HepG2 (cell line): Measurements from ENCODE around the gene KIFAP3. TPM values are rescaled to one million over a fixed set of nuclear protein-coding genes. Genes with fewer than 3 reads are reported as not detected.

Experiments
- ATAC-seq: fragments of 200-7000 bp; cut with Tn5 transposase; 3 replicates; pipeline ENCODE4 v1.9.1; 2020; ENCODE audit warnings: mild to moderate bottlenecking, moderate library complexity
- BruUV-seq: library from RNA; stranded (reverse); fragments of 400-500 nt; replicated peaks from 2 replicates; lab custom pipeline; 2021; lab: Mats Ljungman, UMichigan
- CTCF ChIA-PET: fragments of 300-600 bp; formaldehyde crosslinking; extraction: SDS; loops from one replicate; lab custom pipeline; 2021; ENCODE audit warnings: low total read pairs, inconsistent platforms, low intra/inter-chr PET ratio; lab: Yijun Ruan, JAX
- POLR2A ChIA-PET: fragments of 350-600 bp; sonication (Branson Sonifier 250); formaldehyde crosslinking; loops from one replicate; lab custom pipeline; 2020; ENCODE audit warnings: antibody characterized with exemption, inconsistent platforms; lab: Yijun Ruan, JAX
- DNase-seq: peaks from one replicate; pipeline ENCODE4 v3.0.0-alpha.2; 2015; ENCODE audit warnings: low spot score
- FAIRE-seq: peaks from 3 replicates; lab custom pipeline; 2011; peaks lifted over from hg19 to GRCh38; lab: Jason Lieb, UNC
- H2AFZ ChIP-seq: one replicate; pipeline ENCODE4 v1.6.1; 2011; ENCODE audit warnings: low read length, inconsistent platforms
- H3K27ac ChIP-seq: fragments of 300-600 bp; 3 replicates; pipeline ENCODE4 v1.8.0; 2011; ENCODE audit warnings: mixed run types, mild to moderate bottlenecking, mixed read lengths, low read length, inconsistent platforms; ENCODE audit not compliant: insufficient read depth; ENCODE audit errors: extremely low read length
- H3K27me3 ChIP-seq, 2 experiments: fragments of 200-600 bp in 1 of 2; 2 replicates in 1 of 2; 3 replicates in 1 of 2; pipeline versions ENCODE4 v1.6.0 to v1.8.0; 2011; ENCODE audit warnings: low read length in 2 of 2, mild to moderate bottlenecking in 2 of 2, moderate library complexity in 2 of 2, inconsistent platforms in 1 of 2; ENCODE audit not compliant: insufficient read depth in 2 of 2, control insufficient read depth in 1 of 2
- H3K36me3 ChIP-seq, 2 experiments: fragments of 200-600 bp in 1 of 2; replicated peaks in 1 of 2; 2 replicates in 1 of 2; 3 replicates in 1 of 2; pipeline versions ENCODE4 v1.5.1 to v1.8.0; 2011; ENCODE audit warnings: low read length in 2 of 2, inconsistent platforms in 1 of 2; ENCODE audit not compliant: insufficient read depth in 2 of 2, control insufficient read depth in 1 of 2
- H3K4me1 ChIP-seq: 2 replicates; pipeline ENCODE4 v1.5.1; 2012; ENCODE audit warnings: low read length, inconsistent platforms; ENCODE audit not compliant: insufficient read depth
- H3K4me2 ChIP-seq: 2 replicates; pipeline ENCODE4 v1.6.0; 2011; ENCODE audit warnings: low read depth, low read length, inconsistent platforms
- H3K4me3 ChIP-seq, 3 experiments: fragments of 200-600 bp in 1 of 3; sonication (generic), shearing (Covaris generic) in 1 of 3; replicated peaks in 1 of 3; 2 replicates each; pipeline ENCODE4 v1.5.1; 2011 to 2016; ENCODE audit warnings: low read length in 3 of 3, inconsistent platforms in 2 of 3, low read depth in 2 of 3, mild to moderate bottlenecking in 2 of 3, control low read depth in 1 of 3, mixed read lengths in 1 of 3; ENCODE audit not compliant: insufficient read depth in 1 of 3
- H3K79me2 ChIP-seq: one replicate; pipeline ENCODE4 v1.6.1; 2011; ENCODE audit warnings: low read length, inconsistent platforms; ENCODE audit not compliant: insufficient read depth
- H3K9ac ChIP-seq: 2 replicates; pipeline ENCODE4 v1.6.0; 2011; ENCODE audit warnings: mild to moderate bottlenecking, low read depth, low read length, inconsistent platforms; ENCODE audit not compliant: insufficient read depth
- H3K9me3 ChIP-seq: 2 replicates; pipeline ENCODE4 v1.5.1; 2012; ENCODE audit warnings: mild to moderate bottlenecking, low read length
- H4K20me1 ChIP-seq: 2 replicates; pipeline ENCODE4 v1.6.0; 2011; ENCODE audit warnings: inconsistent platforms, mild to moderate bottlenecking, low read length, moderate library complexity; ENCODE audit not compliant: insufficient read depth
- DPF2 ChIP-seq: sonication (generic); formaldehyde crosslinking; IDR thresholded peaks from 2 replicates; pipeline ENCODE4 v1.4.0; 2020; ENCODE audit warnings: mild to moderate bottlenecking, low read depth, missing genetic modification reagents, borderline replicate concordance
- FOXK2 ChIP-seq: fragments of 450-650 bp; IDR thresholded peaks from 2 replicates; pipeline ENCODE4 v1.6.1; 2016
- IKZF4 ChIP-seq: sonication (generic); formaldehyde crosslinking; IDR thresholded peaks from 2 replicates; pipeline ENCODE4 v1.5.1; 2020; ENCODE audit warnings: borderline replicate concordance, mild to moderate bottlenecking, low read depth, missing genetic modification reagents; ENCODE audit errors: not compliant biosample characterization
- MBNL3 ChIP-seq: fragments of 250-450 bp; sonication (Bioruptor Pico); conservative IDR thresholded peaks from 2 replicates; pipeline ENCODE4 v1.8.0; 2022; ENCODE audit warnings: mild to moderate bottlenecking, inconsistent platforms
- PHF5A ChIP-seq: IDR thresholded peaks from one replicate; pipeline ENCODE4 v1.6.1; 2018; ENCODE audit warnings: low read depth, missing genetic modification reagents; ENCODE audit not compliant: unreplicated experiment
- PTBP1 ChIP-seq: fragments of 200-400 bp; formaldehyde crosslinking; IDR thresholded peaks from 2 replicates; pipeline ENCODE4 v1.6.1; 2018; ENCODE audit warnings: low read length, low read depth; ENCODE audit not compliant: poor library complexity, severe bottlenecking
- RAD51 ChIP-seq: fragments of 450-650 bp; IDR thresholded peaks from 2 replicates; pipeline ENCODE4 v1.6.1; 2016; ENCODE audit warnings: borderline replicate concordance
- RFX1 ChIP-seq: fragments of 450-650 bp; IDR thresholded peaks from 2 replicates; pipeline ENCODE4 v1.6.1; 2017
- SP4 ChIP-seq: sonication (generic); formaldehyde crosslinking; IDR thresholded peaks from 2 replicates; pipeline ENCODE4 v1.8.1; 2023; ENCODE audit warnings: mild to moderate bottlenecking, missing genetic modification reagents
- U2AF1 ChIP-seq: fragments of 200-400 bp; formaldehyde crosslinking; optimal IDR thresholded peaks from 2 replicates; pipeline ENCODE3; 2017; ENCODE audit warnings: mild to moderate bottlenecking, low read depth, low read length
- ZBTB8A ChIP-seq: sonication (generic); formaldehyde crosslinking; IDR thresholded peaks from 2 replicates; pipeline ENCODE4 v1.4.0; 2020; ENCODE audit warnings: mild to moderate bottlenecking, low read depth, missing genetic modification reagents, borderline replicate concordance
- ZNF20 ChIP-seq: sonication (generic); formaldehyde crosslinking; IDR thresholded peaks from 2 replicates; pipeline ENCODE4 v1.4.0; 2020; ENCODE audit warnings: mild to moderate bottlenecking, moderate library complexity, missing genetic modification reagents
- ZNF333 ChIP-seq: sonication (generic); formaldehyde crosslinking; IDR thresholded peaks from 2 replicates; pipeline ENCODE4 v1.4.0; 2020; ENCODE audit warnings: mild to moderate bottlenecking, missing genetic modification reagents, borderline replicate concordance
- ZNF564 ChIP-seq: sonication (generic); formaldehyde crosslinking; IDR thresholded peaks from 2 replicates; pipeline ENCODE4 v1.8.1; 2023; ENCODE audit warnings: mild to moderate bottlenecking, missing genetic modification reagents
- ZNF567 ChIP-seq: sonication (generic); formaldehyde crosslinking; IDR thresholded peaks from 2 replicates; pipeline ENCODE4 v1.8.1; 2023; ENCODE audit warnings: mild to moderate bottlenecking, missing genetic modification reagents, borderline replicate concordance
- WGBS: methylation state at CpG from one replicate; pipeline ENCODE4 v1.1.6; 2017; ENCODE audit warnings: low lambda C conversion rate; 5-methylcytosine and 5-hydroxymethylcytosine counted together
- in situ Hi-C: cut with HindIII; loops from 2 replicates; pipeline ENCODE4 v1.10.0; 2017; ENCODE audit warnings: low pct_unique_long_range_greater_than_20kb; ENCODE audit not compliant: extremely low pct_ligation_motif_present
- intact Hi-C: fragments of 100-400 bp; cut with micrococcal nuclease; formaldehyde crosslinking; loops from one replicate; pipeline ENCODE4 v1.10.0; 2022; ENCODE audit not compliant: unreplicated experiment
- polyA plus RNA-seq, 8 experiments: library from polyadenylated mRNA; depleted of rRNA in 3 of 8; stranded (reverse) in 7 of 8; unstranded in 1 of 8; fragments of >200 nt; fragmentation: Illumina TruSeq in 4 of 8; extraction: Trizol in 4 of 8; gene quantifications; 2 replicates each; pipeline versions ENCODE4 v1.2.1 to v1.2.3, GENCODE V29; 2011 to 2016; ENCODE audit warnings: low read depth in 4 of 8, missing spikeins in 1 of 8, mixed read lengths in 1 of 8; ENCODE audit not compliant: insufficient read depth in 1 of 8
- total RNA-seq, 5 experiments: library from RNA; depleted of rRNA; stranded (reverse); fragments of >200 nt; fragmentation: Illumina TruSeq; extraction: Trizol; gene quantifications; 2 replicates each; pipeline ENCODE4 v1.2.3, GENCODE V29; 2016; ENCODE audit warnings: low read depth in 1 of 5
- TF ChIP-seq, protein P1 (sequence below): sonication (generic); formaldehyde crosslinking; IDR thresholded peaks from 2 replicates; pipeline ENCODE4 v1.4.0; 2020; ENCODE audit warnings: missing genetic modification reagents
- TF ChIP-seq, protein P2 (sequence below): IDR thresholded peaks from 2 replicates; pipeline ENCODE4 v1.6.1; 2016; ENCODE audit warnings: missing genetic modification reagents, missing compliant biosample characterization
- TF ChIP-seq, protein P3 (sequence below): sonication (generic); formaldehyde crosslinking; IDR thresholded peaks from 2 replicates; pipeline ENCODE4 v1.8.1; 2023; ENCODE audit warnings: mild to moderate bottlenecking, moderate library complexity, missing genetic modification reagents
- TF ChIP-seq, protein P4 (sequence below): sonication (generic); formaldehyde crosslinking; IDR thresholded peaks from 2 replicates; pipeline ENCODE4 v1.4.0; 2020; ENCODE audit warnings: missing genetic modification reagents
- TF ChIP-seq, protein P5 (sequence below): sonication (generic); formaldehyde crosslinking; conservative IDR thresholded peaks from 2 replicates; pipeline ENCODE4 v1.4.0; 2020; ENCODE audit warnings: missing genetic modification reagents

The KIFAP3 gene
- total and polyA plus RNA-seq, 2 of the 13 experiments (the other 11 are each of a cell fraction or from before 2014, with no cell fraction given) = 3.4 to 10.0 TPM

DNA sequence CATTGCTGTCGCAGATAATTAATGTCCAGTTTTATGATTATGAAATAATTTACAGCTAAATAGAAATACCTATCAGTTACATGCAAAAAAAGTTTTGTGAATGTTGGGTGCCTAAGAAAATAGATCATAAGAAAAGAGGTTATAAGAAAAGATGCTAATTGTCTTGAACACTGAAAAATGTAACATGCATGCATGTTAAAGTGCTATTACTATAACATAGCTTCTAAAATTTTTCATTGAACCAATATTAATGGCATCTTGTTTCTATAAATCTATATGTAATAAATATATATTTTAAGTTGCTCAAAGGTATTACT, 145.3 kb downstream of the KIFAP3 start:
- DNase-seq (no peak), ATAC-seq (no peak), FAIRE-seq (no peak)
- Histone ChIP-seq H3K36me3 (no peaks in the 10 kb centered on the region), H3K4me2 (no peak overlapping the region), H3K27ac (no peak overlapping the region), H2AFZ (no peak overlapping the region), H3K9ac (no peak overlapping the region), H4K20me1 (no peaks in the 10 kb centered on the region), H3K27me3 (no peaks in the 10 kb centered on the region), H3K9me3 (no peaks in the 10 kb centered on the region), H3K79me2 (no peaks in the 10 kb centered on the region), H3K4me3 (no peak overlapping the region), H3K4me1 (no peaks in the 10 kb centered on the region)
- WGBS = 3% methylated on average over 1 of the region's 1 CpG
- no peak for TF ChIP-seq ZNF564 (CRISPR knock-in tag)
- TF ChIP-seq, protein P1, sequence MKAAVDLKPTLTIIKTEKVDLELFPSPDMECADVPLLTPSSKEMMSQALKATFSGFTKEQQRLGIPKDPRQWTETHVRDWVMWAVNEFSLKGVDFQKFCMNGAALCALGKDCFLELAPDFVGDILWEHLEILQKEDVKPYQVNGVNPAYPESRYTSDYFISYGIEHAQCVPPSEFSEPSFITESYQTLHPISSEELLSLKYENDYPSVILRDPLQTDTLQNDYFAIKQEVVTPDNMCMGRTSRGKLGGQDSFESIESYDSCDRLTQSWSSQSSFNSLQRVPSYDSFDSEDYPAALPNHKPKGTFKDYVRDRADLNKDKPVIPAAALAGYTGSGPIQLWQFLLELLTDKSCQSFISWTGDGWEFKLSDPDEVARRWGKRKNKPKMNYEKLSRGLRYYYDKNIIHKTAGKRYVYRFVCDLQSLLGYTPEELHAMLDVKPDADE (CRISPR knock-in tag) = no peak
- TF ChIP-seq, protein P2, sequence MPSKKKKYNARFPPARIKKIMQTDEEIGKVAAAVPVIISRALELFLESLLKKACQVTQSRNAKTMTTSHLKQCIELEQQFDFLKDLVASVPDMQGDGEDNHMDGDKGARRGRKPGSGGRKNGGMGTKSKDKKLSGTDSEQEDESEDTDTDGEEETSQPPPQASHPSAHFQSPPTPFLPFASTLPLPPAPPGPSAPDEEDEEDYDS (CRISPR knock-in tag) = no peak
- no peak for TF ChIP-seq PTBP1
- no peak for TF ChIP-seq SP4
- no peak for TF ChIP-seq FOXK2
- no peak for TF ChIP-seq ZNF20
- TF ChIP-seq RAD51 = no peak
- TF ChIP-seq, protein P3, sequence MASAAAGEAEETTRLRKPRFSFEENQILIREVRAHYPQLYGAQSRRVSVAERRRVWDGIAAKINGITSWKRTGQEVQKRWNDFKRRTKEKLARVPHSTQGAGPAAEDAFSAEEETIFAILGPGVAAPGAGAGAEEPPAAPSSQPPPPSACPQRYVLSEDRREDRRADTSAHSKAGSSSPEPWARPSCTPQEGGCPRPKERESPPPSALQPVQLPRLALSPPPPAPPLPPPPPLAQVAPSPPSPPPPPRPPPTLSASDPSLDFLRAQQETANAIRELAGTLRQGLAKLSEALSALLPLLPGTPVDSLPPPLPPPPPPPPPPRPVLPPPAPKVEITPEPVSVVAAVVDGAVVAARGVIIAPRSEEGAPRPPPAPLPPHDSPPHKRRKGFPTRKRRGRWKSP (CRISPR knock-in tag) = no peak
- no peak for TF ChIP-seq ZNF567
- TF ChIP-seq, protein P4, sequence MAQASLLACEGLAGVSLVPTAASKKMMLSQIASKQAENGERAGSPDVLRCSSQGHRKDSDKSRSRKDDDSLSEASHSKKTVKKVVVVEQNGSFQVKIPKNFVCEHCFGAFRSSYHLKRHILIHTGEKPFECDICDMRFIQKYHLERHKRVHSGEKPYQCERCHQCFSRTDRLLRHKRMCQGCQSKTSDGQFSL (CRISPR knock-in tag) = no peak
- TF ChIP-seq RFX1 = no peak
- no peak for TF ChIP-seq MBNL3 (CRISPR knock-in tag)
- no peak for TF ChIP-seq PHF5A (CRISPR knock-in tag)
- TF ChIP-seq ZNF333 (CRISPR knock-in tag) = no peak
- TF ChIP-seq, protein P5, sequence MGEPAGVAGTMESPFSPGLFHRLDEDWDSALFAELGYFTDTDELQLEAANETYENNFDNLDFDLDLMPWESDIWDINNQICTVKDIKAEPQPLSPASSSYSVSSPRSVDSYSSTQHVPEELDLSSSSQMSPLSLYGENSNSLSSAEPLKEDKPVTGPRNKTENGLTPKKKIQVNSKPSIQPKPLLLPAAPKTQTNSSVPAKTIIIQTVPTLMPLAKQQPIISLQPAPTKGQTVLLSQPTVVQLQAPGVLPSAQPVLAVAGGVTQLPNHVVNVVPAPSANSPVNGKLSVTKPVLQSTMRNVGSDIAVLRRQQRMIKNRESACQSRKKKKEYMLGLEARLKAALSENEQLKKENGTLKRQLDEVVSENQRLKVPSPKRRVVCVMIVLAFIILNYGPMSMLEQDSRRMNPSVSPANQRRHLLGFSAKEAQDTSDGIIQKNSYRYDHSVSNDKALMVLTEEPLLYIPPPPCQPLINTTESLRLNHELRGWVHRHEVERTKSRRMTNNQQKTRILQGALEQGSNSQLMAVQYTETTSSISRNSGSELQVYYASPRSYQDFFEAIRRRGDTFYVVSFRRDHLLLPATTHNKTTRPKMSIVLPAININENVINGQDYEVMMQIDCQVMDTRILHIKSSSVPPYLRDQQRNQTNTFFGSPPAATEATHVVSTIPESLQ (CRISPR knock-in tag) = no peak
- TF ChIP-seq ZBTB8A = no peak
- TF ChIP-seq U2AF1 = no peak
- no peak for TF ChIP-seq IKZF4 (CRISPR knock-in tag)
- no peak for TF ChIP-seq DPF2 (CRISPR knock-in tag)
- POLR2A ChIA-PET = no interaction called here
- intact Hi-C loops (loop anchor here (1.0 to 10.0 kb wide), 4 partner anchors 148 to 1000 kb away; no protein-coding TSS in a partner anchor), in situ Hi-C loops (loop anchor here (25.0 kb wide), 1 partner anchor 1008 kb away; the partner anchor contains the start of gene MROH9)
- BruUV-seq = no TSS peak
- CTCF ChIA-PET = interaction anchor here (1.4 to 1.9 kb wide), 3 partner anchors 145 to 1298 kb away, joined by 3 to 8 read pairs (median 5); partner anchors contain the start of gene KIFAP3
